HUES6 (cell line): ENCODE data around the gene UNC93A.
"Not testable (repeated sequence)": the region's sequence is repeated elsewhere in the genome, so short reads cannot be mapped to it uniquely, and the experiment has no call there.

Source experiments
- H3K27ac ChIP-seq: 2 replicates; pipeline ENCODE4 v1.7.0; 2013; ENCODE audit warnings: low read depth, mild to moderate bottlenecking, low read length, inconsistent platforms
- H3K27me3 ChIP-seq: 2 replicates; pipeline ENCODE4 v1.6.1; 2013; ENCODE audit warnings: low read length; ENCODE audit not compliant: control insufficient read depth, insufficient read depth
- H3K36me3 ChIP-seq: 2 replicates; pipeline ENCODE4 v1.6.1; 2013; ENCODE audit warnings: low read length; ENCODE audit not compliant: control insufficient read depth, insufficient read depth
- H3K4me1 ChIP-seq: 2 replicates; pipeline ENCODE4 v1.6.1; 2013; ENCODE audit warnings: low read length; ENCODE audit not compliant: control insufficient read depth, insufficient read depth
- H3K4me3 ChIP-seq: 2 replicates; pipeline ENCODE4 v1.5.1; 2013; ENCODE audit warnings: low read depth, low read length
- H3K9ac ChIP-seq: one replicate; pipeline ENCODE4 v1.6.1; 2013; ENCODE audit warnings: mild to moderate bottlenecking, low read length
- H3K9me3 ChIP-seq: 2 replicates; pipeline ENCODE4 v1.6.1; 2013; ENCODE audit warnings: low read depth, low read length; ENCODE audit not compliant: control insufficient read depth, insufficient read depth

UNC93A gene

DNA sequence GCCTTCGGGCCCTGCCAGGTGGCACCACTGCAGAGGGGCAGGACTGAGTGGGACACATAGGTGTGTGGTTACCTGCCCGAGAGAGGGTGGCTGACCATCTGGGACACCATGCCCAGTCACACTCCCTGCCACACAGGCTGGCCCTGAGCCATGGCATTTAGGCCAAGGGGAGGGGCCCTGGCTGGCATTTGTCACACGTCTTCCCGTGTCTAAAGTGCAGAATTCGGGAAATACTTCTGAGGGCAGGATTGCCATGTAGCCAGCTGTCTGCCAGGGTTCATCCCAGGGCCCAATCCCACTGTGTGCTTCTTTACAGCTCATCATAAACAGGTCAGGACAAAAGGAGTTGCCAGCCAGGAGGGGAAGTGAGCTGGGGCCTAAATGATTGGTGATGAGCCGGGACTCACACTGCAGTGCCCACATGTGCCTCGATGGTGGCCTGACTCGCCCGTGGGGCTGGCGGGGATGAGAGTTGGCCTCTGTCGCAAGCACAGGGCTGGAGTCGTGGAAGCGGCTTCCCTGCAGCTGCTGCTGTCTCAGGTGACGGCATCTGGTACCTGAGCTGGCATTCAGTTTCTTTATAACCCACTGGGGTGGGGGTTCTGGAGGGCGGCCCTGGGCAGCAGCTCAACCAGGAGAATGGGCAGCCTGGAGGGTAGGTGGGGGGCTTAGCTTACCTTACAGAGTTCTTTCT is 5.9 kb upstream of the UNC93A start:
- no peaks in the 10 kb centered on the region for H3K27me3 ChIP-seq
- no peak overlapping the region for H3K4me3 ChIP-seq
- H3K36me3 ChIP-seq = no peaks in the 10 kb centered on the region
- H3K4me1 ChIP-seq = peaks cover 32% of the 10 kb centered on the region
- H3K9ac ChIP-seq = no peak overlapping the region
- no peaks in the 10 kb centered on the region; the same call in 1 of the 2 replicates for H3K9me3 ChIP-seq
- H3K27ac ChIP-seq = no peak overlapping the region

DNA sequence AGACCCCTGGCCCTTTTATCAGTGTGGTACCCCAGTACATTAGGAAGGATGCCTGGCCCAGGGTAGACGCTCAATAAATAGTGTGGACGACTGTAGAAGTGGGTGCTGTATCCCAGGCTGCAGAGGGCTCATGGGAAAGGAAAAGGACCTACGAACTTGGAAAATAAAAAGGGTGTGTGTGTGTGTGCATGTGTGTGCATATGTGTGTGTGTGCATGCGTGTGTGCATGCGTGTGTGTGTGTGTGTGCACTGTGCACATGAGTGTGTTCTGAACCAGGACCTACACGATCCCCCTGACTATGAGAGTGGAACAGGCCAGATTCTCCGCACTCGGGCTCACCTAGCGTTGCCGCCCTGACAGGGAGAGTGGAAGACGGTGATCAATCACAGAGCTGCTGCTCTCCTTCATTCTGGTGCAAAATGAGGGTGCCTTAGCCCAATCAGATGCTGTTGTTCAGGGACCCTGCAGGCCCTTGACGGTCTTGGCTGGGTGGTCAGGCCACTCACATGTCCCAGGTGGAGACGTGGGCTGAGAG is 3.5 kb upstream of the UNC93A start:
- no peaks in the 10 kb centered on the region for H3K36me3 ChIP-seq
- H3K4me3 ChIP-seq = no peak overlapping the region
- no peak overlapping the region for H3K27ac ChIP-seq
- H3K9me3 ChIP-seq = no peaks in the 10 kb centered on the region; the same call in 1 of the 2 replicates
- no peak overlapping the region for H3K9ac ChIP-seq
- peaks cover 22% of the 10 kb centered on the region for H3K4me1 ChIP-seq
- no peaks in the 10 kb centered on the region for H3K27me3 ChIP-seq

- not testable (repeated sequence) for H3K9me3 ChIP-seq
- peaks cover 12% of the 10 kb centered on the region for H3K4me1 ChIP-seq
Observed at GRCh38 chr6:167288591-167289225, 2.4 kb upstream of the UNC93A start.

GRCh38 chr6:167289291-167289690 is 1.8 kb upstream of the UNC93A start:
- not testable (repeated sequence) for H3K27ac ChIP-seq, H3K4me3 ChIP-seq, H3K9me3 ChIP-seq, H3K27me3 ChIP-seq, H3K36me3 ChIP-seq
- Histone ChIP-seq H3K4me1 (peaks cover 11% of the 10 kb centered on the region; the same call in 1 of the 2 replicates), H3K9ac (peak overlapping the region; percentile 4)

More at GRCh38 chr6:167288591-167289225, 2.4 kb upstream of the UNC93A start:
- H3K9ac ChIP-seq = peak overlapping the region; percentile 4
- not testable (repeated sequence) for H3K4me3 ChIP-seq, H3K36me3 ChIP-seq, H3K27me3 ChIP-seq, H3K27ac ChIP-seq

- Histone ChIP-seq H3K36me3 (no peaks in the 10 kb centered on the region), H3K9ac (no peak overlapping the region), H3K4me1 (peaks cover 11% of the 10 kb centered on the region; the same call in 1 of the 2 replicates), H3K27me3 (no peaks in the 10 kb centered on the region), H3K27ac (no peak overlapping the region), H3K4me3 (no peak overlapping the region), H3K9me3 (no peaks in the 10 kb centered on the region)
Observed at GRCh38 chr6:167291623-167292300, 647 bp downstream of the UNC93A start.

DNA sequence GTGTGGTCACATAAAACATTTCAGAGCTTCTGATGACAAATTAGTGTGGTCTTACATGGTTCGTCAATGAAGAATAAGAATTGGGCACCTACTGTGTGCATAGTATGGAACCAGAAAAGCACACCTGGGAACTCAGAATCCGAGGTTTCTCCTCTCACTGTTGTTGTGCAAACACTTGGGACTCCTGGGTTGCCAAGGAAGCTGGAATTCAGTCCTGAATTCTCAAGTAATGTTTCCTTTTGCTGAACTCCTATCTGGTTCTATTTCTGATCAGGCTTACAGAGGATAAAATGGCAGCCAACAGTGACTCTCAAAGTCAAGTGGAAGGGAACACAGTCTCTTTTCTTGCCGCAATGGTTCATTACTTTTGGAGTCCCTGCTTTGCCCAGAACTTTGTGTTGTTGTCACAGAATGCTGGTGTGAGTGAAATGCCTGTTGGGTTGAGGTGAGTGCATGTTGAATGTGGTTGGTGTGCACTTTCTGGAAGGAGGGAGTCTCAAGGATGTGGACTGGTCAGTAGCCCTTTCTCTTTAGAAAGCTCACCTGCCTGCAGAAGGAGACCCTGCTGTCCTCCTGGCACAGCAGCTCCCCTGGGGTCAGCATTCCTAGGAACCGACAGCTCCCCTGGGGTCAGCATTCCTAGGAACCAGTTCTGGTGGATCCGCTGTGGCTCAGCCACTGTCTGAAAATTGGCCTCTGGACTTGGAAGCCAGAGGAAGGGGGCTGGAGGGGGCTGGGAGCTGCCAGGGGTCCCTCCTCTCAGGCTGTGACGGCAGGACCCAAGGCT is 1.4 kb downstream of the UNC93A start:
- Histone ChIP-seq H3K27ac (no peak overlapping the region), H3K9ac (no peak overlapping the region), H3K27me3 (no peaks in the 10 kb centered on the region), H3K36me3 (no peaks in the 10 kb centered on the region), H3K9me3 (no peaks in the 10 kb centered on the region), H3K4me1 (peaks cover 11% of the 10 kb centered on the region; the same call in 1 of the 2 replicates), H3K4me3 (no peak overlapping the region)

- no peak overlapping the region for H3K27ac ChIP-seq
- H3K36me3 ChIP-seq = no peaks in the 10 kb centered on the region
- peaks cover 11% of the 10 kb centered on the region; the same call in 1 of the 2 replicates for H3K4me1 ChIP-seq
- peaks cover 2% of the 10 kb centered on the region; the same call in 1 of the 2 replicates for H3K9me3 ChIP-seq
- no peak overlapping the region for H3K9ac ChIP-seq
- H3K27me3 ChIP-seq = no peaks in the 10 kb centered on the region
- H3K4me3 ChIP-seq = no peak overlapping the region
Observed at GRCh38 chr6:167293088-167293589, 2.0 kb downstream of the UNC93A start.

- no peaks in the 10 kb centered on the region for H3K36me3 ChIP-seq
- H3K9me3 ChIP-seq = peaks cover 2% of the 10 kb centered on the region; the same call in 1 of the 2 replicates
- H3K27me3 ChIP-seq = no peaks in the 10 kb centered on the region
- no peak overlapping the region for H3K4me3 ChIP-seq
- no peak overlapping the region for H3K27ac ChIP-seq
- H3K4me1 ChIP-seq = peaks cover 11% of the 10 kb centered on the region; the same call in 1 of the 2 replicates
- no peak overlapping the region for H3K9ac ChIP-seq
Observed at GRCh38 chr6:167293590-167294091, 2.5 kb downstream of the UNC93A start.

GRCh38 chr6:167294241-167294640 is 3.1 kb downstream of the UNC93A start:
- Histone ChIP-seq H3K27ac (no peak overlapping the region), H3K9me3 (peaks cover 2% of the 10 kb centered on the region; the same call in 1 of the 2 replicates), H3K4me3 (no peak overlapping the region), H3K27me3 (no peaks in the 10 kb centered on the region), H3K9ac (no peak overlapping the region), H3K36me3 (no peaks in the 10 kb centered on the region), H3K4me1 (peaks cover 6% of the 10 kb centered on the region; the same call in 1 of the 2 replicates)
